AG09319 (cell line): Measurements from ENCODE around the gene CHRDL2.

Experiments
- DNase-seq: peaks from one replicate; pipeline ENCODE4 v3.0.0-alpha.2; 2010; ENCODE audit warnings: low read depth; ENCODE audit errors: extremely low read depth
- CTCF ChIP-seq: IDR thresholded peaks from 2 replicates; pipeline ENCODE4 v1.5.1; 2011; ENCODE audit warnings: low read depth, mild to moderate bottlenecking, inconsistent platforms, low read length, moderate library complexity

The CHRDL2 gene

GRCh38 chr11:74676596-74676995, 54.6 kb downstream of the CHRDL2 start:
- TF ChIP-seq CTCF, result no peak
- DNase-seq, result no peak

GRCh38 chr11:74675761-74676160, 55.5 kb downstream of the CHRDL2 start:
- no peak for TF ChIP-seq CTCF
- DNase-seq, result no peak

- no peak for TF ChIP-seq CTCF
- DNase-seq, result no peak
These were observed 57.4 kb downstream of the CHRDL2 start for GRCh38 chr11:74673693-74674360.

GRCh38 chr11:74672956-74673692, 58.1 kb downstream of the CHRDL2 start:
- no peak for TF ChIP-seq CTCF
- peak; percentile 92 for DNase-seq

- DNase-seq, result no peak
- peak; percentile 4; the same call in 1 of the 2 replicates for TF ChIP-seq CTCF
These were observed 58.8 kb downstream of the CHRDL2 start for GRCh38 chr11:74672332-74672955.

GRCh38 chr11:74671520-74672196, 59.6 kb downstream of the CHRDL2 start:
- DNase-seq, result no peak
- TF ChIP-seq CTCF, result no peak

- no peak for DNase-seq
- TF ChIP-seq CTCF, result no peak
These were observed 61.1 kb downstream of the CHRDL2 start for GRCh38 chr11:74670171-74670570.
